Cardiac fibroblast (primary cell): Measurements from ENCODE around the gene ABHD4.
"Not testable (repeated sequence)": the region's sequence is repeated elsewhere in the genome, so short reads cannot be mapped to it uniquely, and the experiment has no call there.

ENCODE experiments used
- DNase-seq, 2 donors: peaks; one replicate each; pipeline versions ENCODE4 v3.0.0 to v3.0.0-alpha.2; 2010; ENCODE audit warnings: low read depth in 2 of 2
- H3K4me3 ChIP-seq, 2 donors: replicated peaks in 1 of 2; 1 replicate in 1 of 2; 2 replicates in 1 of 2; pipeline ENCODE4 v1.5.1; 2011; ENCODE audit warnings: low read depth in 2 of 2, low read length in 2 of 2, mild to moderate bottlenecking in 2 of 2, moderate library complexity in 1 of 2
- CTCF ChIP-seq: IDR thresholded peaks from one replicate; pipeline ENCODE4 v1.5.1; 2011; ENCODE audit warnings: low read depth, mild to moderate bottlenecking, low read length, inconsistent platforms

Gene ABHD4

GRCh38 chr14:22553445-22553844, 44.7 kb upstream of the ABHD4 start:
- no peak for TF ChIP-seq CTCF
- no peak overlapping the region for H3K4me3 ChIP-seq
- no peak for DNase-seq

- not testable (repeated sequence) for H3K4me3 ChIP-seq, DNase-seq
Measured at GRCh38 chr14:22553861-22554497, 44.1 kb upstream of the ABHD4 start.

- TF ChIP-seq CTCF: no peak
- H3K4me3 ChIP-seq: no peak overlapping the region
- DNase-seq: no peak
Measured at GRCh38 chr14:22554498-22555383, 43.4 kb upstream of the ABHD4 start.

GRCh38 chr14:22555384-22556011, 42.6 kb upstream of the ABHD4 start:
- DNase-seq: peak in 1 of 2 donors; percentile 29
- no peak overlapping the region for H3K4me3 ChIP-seq
- no peak for TF ChIP-seq CTCF

- peak; percentile 50 to 92 for DNase-seq
- H3K4me3 ChIP-seq: no peak overlapping the region
- no peak for TF ChIP-seq CTCF
Measured at GRCh38 chr14:22556021-22556989, 41.8 kb upstream of the ABHD4 start.

GRCh38 chr14:22556990-22557623, 41.0 kb upstream of the ABHD4 start:
- DNase-seq: peak; percentile 81 to 82
- peak overlapping the region; percentile 30 to 36 for H3K4me3 ChIP-seq
- TF ChIP-seq CTCF: peak; percentile 92
